K562 treated with DMSO at 1 percent for 24 hours (cell line): ENCODE measurements around the gene HNRNPLL. TPM values are rescaled to one million over a fixed set of nuclear protein-coding genes. Genes with fewer than 3 reads are reported as not detected.

Experiments
- total RNA-seq: library from RNA; unstranded; fragments of 300-600 nt; gene quantifications from 2 replicates; pipeline ENCODE4 v1.2.3, GENCODE V29; 2022; ENCODE audit warnings: low read depth; ENCODE audit not compliant: insufficient read depth

The HNRNPLL gene
- total RNA-seq, result 31.6 and 32.2 TPM in 2 replicates

DNA sequence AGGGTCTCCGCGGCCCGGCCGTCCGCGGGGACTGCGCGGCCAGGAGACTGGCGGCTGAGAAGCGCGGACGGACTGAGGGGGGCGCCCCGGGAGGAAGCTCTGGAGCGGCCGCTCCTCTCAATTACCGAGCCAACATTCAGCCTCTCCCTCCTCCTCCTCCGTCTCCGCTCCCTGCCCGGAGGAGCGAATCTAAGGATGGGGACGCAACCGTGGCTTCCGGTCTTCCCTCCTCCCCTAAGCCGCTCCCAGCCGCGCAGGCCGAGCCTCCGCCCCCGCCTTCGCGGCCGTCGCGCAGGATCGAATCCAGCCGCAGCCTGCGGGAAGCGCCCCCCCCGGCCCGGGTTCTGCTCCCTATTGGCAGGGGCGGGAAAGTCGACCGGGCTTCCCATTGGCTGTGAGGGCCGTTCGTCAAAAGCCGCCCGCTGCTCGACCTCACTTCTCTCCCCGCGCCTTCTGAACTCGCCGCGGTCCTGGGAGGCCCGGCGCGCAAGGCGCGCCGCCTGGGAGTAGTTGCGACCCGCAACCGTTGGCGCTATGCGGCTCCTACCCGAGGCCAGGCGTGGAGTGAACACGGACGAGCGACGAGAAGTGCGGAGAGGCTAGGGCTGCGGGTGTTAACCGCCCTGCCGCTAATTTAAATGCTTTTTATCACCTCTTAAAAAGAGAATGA lies at the start of gene HNRNPLL:
Gene HNRNPLL (minus strand): TSS at position 197 of the 670 bp plus-strand sequence. CDS start 302 bp downstream, outside the sequence.

Other genes with a start within 250 kb of the HNRNPLL start
- gene ATL2, start 225.7 kb downstream of the HNRNPLL start, total RNA-seq, result 48.6 and 52.1 TPM in 2 replicates
- 35.2 and 36.8 TPM in 2 replicates for gene GALM, start 63.2 kb upstream of the HNRNPLL start, total RNA-seq
- gene SRSF7, start 148.4 kb upstream of the HNRNPLL start, total RNA-seq, result 97.5 and 109 TPM in 2 replicates
- 4.2 and 10.8 TPM in 2 replicates for gene GEMIN6, start 175.3 kb upstream of the HNRNPLL start, total RNA-seq